Upper lobe of left lung (tissue), 4 donors: ENCODE results near the gene RBMS1.

Experiments used
- CTCF ChIP-seq, 6 experiments: fragments of 450-650 bp in 4 of 6; fragments of 200-600 bp in 2 of 6; sonication (generic) in 2 of 6; IDR thresholded peaks; one replicate each; pipeline ENCODE4 v1.5.1; 2016 to 2019; ENCODE audit warnings: antibody characterized with exemption in 6 of 6
- EP300 ChIP-seq, 4 donors: sonication (generic); formaldehyde crosslinking; IDR thresholded peaks; one replicate each; pipeline ENCODE4 v1.5.1; 2017; ENCODE audit warnings: antibody characterized with exemption in 4 of 4, control low read depth in 2 of 4
- POLR2A ChIP-seq, 4 donors: fragments of 450-650 bp; IDR thresholded peaks; one replicate each; pipeline ENCODE4 v1.5.1; 2016 to 2017; ENCODE audit warnings: antibody characterized with exemption in 4 of 4, mild to moderate bottlenecking in 2 of 4
- POLR2AphosphoS5 ChIP-seq, 2 donors: sonication (generic); formaldehyde crosslinking; IDR thresholded peaks; one replicate each; pipeline ENCODE4 v1.5.1; 2017; ENCODE audit warnings: antibody characterized with exemption in 2 of 2

DNA sequence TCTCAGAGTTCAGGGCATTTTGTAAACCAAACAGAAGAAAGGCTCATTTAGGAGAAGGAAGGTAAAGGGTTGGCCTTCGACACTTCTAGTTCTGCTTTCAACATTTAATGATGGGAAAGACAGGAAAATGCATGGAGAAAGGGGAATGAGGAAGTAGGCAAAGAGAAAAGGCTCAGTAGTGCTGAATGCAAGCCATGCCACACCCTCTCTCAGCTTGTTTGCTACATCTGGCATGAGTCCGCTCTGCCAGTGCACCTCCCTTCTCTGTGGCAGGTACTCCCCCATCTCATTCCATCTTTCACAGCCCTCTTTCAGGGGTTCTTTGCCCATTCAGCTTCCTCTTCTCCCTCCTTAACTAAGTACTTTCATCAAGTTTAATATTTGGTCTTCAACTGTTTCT, 172.6 kb downstream of the RBMS1 start:
- TF ChIP-seq POLR2AphosphoS5 (IDR thresholded peaks at IDR 0.05), result no peak
- TF ChIP-seq CTCF (IDR thresholded peaks at IDR 0.05), result no peak
- no peak for TF ChIP-seq EP300 (IDR thresholded peaks at IDR 0.05)
- TF ChIP-seq POLR2A (IDR thresholded peaks at IDR 0.05), result no peak
